GM12891 (cell line): ENCODE measurements around the gene COL4A1.

Experiments
- POLR2A ChIP-seq: IDR thresholded peaks from 2 replicates; pipeline ENCODE4 v1.6.1; 2011; ENCODE audit warnings: low read depth, low read length, control low read depth
- POLR2AphosphoS5 ChIP-seq: IDR thresholded peaks from 2 replicates; pipeline ENCODE4 v1.6.1; 2011; ENCODE audit warnings: low read depth, low read length, control low read depth
- TAF1 ChIP-seq: IDR thresholded peaks from 2 replicates; pipeline ENCODE4 v1.6.1; 2011; ENCODE audit warnings: low read depth, low read length, control low read depth

GRCh38 chr13:110121422-110122083, 185.4 kb downstream of the COL4A1 start:
- TF ChIP-seq POLR2A, result no peak
- no peak for TF ChIP-seq TAF1
- TF ChIP-seq POLR2AphosphoS5, result no peak
